ENCODE measurements around the gene ZNF438.

Gene ZNF438

DNA sequence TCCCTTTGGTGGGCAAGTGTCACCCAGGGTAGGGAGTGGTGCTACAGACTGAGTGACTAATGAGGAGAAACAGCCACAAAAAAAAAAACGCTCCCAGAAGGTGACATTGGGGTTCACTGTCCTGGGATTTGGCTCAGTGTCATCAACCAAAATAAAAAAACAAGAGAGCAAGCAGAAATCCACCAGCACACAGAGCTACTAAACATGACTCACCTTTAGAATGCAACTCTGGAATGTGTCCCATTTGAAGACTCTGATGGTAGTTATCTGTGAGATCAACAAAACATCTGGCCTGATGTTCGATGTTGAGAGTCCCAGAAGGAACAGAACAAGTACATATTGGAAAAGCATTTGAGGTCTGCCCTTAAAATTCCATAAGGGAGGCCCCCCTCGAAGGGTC, 201.8 kb downstream of the ZNF438 start:
- DNase-seq (ENCODE audit: low read depth in 2 of 3, low spot score in 2 of 3) = no peak

DNA sequence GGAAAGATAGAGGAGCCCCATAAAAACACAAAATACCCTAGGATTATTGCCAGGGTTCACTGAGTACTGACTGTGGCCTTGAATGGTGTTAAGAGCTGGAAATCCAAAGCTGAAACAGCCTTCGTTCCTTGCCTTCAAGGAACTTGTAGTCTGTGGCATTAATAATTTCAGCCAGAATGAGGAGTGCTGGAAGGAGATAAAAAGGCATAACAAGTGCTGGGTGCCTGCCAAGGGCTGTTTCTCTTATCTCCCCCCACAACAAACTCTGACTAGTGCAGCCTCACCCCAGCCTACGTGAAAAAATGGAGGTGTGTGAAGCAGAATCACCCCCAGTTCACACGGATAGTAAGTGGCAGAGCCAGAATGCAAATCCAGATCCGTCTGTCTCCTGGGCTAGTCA, 203.0 kb downstream of the ZNF438 start:
- no peak for DNase-seq (ENCODE audit: low read depth in 2 of 3, low spot score in 2 of 3)

DNA sequence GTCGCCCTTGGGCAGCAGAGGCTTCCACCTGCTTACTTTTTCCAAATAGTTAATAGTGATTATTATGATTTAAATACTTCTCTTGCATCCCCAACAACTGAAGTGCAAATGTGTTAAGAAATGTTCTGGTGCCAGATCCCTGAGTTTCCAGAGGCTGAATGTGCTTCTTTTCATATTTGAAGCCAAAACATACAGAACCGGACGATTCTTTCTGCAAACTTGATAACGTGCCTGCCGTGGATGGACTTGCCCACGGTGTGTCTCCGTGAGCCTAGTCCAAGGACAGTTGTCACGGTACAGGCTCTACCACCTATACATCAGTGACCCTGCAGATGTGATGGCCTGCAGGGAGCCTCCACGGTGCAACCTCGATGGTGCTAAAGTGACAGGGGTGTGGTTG, 203.5 kb downstream of the ZNF438 start:
- no peak for DNase-seq (ENCODE audit: low read depth in 2 of 3, low spot score in 2 of 3)

DNA sequence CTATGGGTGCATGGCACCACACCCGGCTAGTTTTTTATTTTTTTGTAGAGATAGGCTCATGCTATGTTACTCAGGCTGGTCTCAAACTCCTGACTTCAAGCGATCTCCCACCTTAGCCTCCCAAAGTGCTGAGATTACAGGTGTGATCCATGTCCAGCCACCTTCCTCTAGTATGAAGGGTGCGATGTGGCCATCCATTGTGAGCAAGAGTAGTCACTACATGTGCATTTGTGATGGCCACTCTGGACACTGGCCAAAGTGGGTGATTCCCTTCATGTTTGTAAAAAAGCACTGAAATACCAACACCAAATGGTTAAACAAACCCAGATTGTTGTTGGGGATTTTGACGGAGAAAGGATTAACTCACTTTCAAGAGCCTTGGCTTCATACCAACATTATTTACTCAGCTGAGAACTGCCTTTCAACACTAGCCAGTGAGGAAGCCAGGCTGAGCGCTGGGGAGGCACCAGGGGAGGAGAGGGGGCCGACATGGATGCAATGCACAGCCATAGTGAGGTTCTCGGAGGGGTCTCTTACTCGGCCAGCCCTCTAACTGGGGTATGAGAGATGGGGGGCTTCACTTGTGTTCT, 204.0 kb downstream of the ZNF438 start:
- no peak for DNase-seq (ENCODE audit: low read depth in 2 of 3, low spot score in 2 of 3)

DNA sequence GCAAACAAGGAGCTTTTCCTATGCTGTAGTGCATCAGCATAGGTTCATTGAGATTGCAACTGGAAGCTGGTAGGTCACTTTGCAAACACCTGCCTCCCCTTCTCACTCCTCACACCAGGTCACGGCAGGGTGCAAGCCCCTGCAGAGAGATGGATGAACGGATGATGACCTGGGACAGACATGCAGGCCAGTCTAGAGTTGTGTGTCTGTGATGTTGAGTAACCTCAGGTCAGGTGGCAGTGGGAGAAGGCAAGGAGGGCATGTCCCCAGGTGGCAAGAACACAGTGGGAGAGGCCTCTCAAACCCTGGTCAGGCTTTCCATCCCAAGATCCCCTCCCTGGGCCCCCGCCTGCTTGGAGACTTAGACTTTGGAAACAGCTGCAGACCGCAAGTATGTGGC, 205.0 kb downstream of the ZNF438 start:
- DNase-seq (ENCODE audit: low read depth in 2 of 3, low spot score in 2 of 3) = no peak

DNA sequence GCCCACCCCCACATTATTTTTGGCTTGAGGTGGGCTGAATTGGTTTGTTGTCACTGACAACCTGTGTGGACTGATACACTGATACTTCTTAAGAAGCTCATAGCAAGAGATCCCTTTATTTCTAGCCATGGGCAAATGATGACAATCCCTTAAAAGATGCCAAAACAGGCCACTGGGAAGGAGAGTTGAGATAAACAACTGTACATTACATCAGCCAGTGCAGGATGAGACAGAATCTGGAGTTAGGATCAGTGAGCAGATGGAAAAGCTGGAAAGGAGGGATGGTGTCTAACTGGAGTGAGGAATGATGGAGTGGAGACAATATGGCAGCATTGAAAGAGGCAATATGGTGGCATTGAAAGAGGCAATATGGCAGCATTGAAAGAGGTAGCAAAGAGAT, 206.2 kb downstream of the ZNF438 start:
- DNase-seq (ENCODE audit: low read depth in 2 of 3, low spot score in 2 of 3) = no peak

DNA sequence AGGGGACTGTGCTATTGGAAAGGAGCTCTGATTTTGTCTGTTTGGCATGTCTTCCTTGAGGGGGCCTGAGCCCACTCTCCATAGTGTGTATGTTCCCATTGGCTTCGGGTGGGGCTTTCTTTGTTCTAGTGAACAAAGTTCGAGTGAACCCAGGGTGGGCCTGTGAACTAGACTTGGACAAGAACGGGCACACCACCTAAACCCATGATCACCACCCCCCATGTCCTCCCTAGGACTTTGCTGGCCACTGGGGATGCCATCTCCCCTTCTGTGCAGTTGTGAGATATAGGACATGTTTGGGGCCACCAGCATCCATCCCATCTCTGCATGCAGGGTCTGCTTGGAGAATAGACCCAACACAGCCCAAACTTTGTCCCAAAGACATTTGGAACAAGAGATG, 206.6 kb downstream of the ZNF438 start:
- DNase-seq (ENCODE audit: low read depth in 2 of 3, low spot score in 2 of 3) = no peak

DNA sequence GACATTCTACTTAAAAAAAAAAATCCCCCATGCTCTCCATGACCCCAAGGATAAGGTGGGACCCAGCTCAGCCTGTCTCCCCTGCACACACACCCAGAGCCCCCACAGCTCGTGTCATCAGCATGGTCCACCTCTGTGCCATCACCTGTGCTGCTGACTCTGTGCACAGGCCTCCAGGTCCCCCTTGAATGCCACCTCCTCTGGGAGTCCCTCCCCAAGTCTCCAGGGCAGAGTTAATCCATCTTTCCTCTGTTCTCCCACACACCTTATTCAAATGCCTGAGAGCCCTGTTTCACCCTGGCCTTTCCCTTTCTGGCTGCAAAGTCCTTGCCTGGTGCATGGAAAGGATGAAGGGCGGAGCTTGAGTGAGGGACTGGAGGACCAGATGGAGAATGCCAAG, 208.0 kb downstream of the ZNF438 start:
- DNase-seq (ENCODE audit: low read depth in 2 of 3, low spot score in 2 of 3) = no peak

DNA sequence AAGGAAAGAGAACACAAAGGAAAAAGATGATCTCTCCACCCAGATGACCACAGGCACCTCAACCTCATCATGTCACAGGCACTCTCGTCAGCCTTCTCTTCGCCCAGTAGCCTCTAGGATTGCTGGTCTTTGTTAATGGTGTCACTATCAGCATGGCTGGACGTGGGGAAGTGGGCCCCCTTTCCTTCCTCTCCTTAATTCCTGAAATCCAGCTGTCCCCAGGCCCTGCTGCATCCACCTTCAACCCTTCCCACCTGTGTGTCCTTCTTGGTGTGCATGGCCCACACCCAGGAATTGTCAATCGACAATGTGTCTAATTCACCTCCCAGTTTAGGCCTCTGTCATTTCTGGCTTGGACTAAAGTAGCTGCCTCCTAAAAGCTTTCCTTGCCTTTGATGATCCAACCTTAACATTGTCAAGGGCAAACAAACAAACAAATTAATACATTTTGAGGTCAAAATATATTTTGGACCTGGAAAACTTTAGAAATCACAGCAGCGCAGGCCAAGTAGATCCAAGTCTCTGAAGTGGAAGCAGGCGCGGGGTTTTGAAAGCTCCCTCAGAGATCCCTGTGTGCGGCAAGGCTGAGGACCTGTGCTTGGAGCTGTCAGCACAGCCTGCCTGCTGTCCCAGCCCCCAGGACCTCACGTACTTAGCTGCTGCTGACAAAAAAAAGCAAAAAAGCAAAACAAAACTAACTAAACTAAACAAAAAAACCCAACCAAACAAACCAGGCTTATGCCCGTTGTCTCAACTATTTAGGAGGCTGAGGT, 208.8 kb downstream of the ZNF438 start:
- no peak for DNase-seq (ENCODE audit: low read depth in 2 of 3, low spot score in 2 of 3)

DNA sequence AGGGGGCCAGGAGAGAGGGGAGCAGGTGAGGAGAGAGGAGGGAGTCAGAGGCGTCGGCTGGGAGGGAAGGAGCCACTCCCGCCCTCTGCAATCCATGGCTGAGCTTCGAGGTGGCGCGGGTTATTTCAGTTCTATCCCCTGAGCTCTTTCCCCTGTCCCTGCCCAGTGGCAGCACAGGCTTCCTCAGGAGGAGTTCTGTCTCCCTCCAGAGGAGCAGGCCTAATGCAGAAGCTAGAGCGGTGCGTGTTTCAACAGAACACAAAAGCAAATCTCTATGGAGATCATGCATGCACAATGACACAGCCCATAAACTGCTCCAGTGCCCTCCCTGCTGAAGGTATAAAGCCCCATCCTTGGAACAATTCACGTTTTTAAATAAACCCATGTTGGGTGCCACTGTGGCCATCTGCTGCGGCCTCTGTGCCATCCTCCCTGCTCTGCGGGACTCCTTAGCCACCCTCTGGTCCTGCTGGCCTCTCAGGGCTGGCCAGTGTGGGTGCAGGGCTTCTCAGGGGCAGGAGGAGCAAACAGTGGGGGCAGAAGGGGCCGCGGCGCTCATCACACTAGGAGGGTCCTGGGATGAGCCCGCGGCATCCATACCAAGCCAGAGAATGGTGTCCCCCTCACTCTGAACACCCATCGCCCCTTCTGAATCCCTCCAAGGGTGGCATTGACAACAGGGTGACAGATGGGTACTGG, 209.5 kb downstream of the ZNF438 start:
- no peak for DNase-seq (ENCODE audit: low read depth in 2 of 3, low spot score in 2 of 3)

DNA sequence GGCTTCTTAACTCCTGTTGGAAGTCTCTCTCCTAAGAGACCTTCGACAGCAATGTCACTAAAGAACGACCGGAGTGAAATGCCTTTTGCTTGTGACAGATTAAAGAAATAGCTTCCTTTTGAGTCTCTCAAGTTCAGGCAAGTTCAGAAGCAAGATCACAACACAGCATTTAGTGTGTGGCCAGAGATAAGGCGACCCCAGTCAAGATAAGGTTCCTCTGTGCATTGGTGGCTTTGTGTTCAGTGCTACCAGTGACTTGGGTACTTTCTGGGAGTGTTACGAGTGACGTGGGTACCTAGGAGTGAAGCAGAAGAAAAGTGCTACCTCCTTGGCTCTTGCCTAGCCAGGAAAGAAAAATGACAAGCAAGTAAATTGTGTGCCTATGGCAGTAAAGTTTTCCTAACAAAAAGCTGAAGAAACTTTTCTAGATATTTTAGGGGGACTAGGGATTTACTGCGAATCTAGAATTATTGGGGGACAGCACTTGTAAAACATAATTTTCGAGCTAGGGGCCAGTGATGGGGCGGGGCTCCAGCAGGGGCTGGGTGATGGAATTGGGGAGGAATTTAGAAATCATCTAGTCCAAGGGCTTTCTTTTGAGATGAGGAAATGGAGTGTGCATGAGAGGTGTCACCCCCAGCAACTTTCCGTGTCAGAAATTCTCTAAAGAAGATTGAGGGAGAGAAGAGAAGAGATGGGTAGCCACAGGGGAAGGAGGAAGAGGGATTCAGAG, 210.2 kb downstream of the ZNF438 start:
- DNase-seq (ENCODE audit: low read depth in 2 of 3, low spot score in 2 of 3) = no peak

DNA sequence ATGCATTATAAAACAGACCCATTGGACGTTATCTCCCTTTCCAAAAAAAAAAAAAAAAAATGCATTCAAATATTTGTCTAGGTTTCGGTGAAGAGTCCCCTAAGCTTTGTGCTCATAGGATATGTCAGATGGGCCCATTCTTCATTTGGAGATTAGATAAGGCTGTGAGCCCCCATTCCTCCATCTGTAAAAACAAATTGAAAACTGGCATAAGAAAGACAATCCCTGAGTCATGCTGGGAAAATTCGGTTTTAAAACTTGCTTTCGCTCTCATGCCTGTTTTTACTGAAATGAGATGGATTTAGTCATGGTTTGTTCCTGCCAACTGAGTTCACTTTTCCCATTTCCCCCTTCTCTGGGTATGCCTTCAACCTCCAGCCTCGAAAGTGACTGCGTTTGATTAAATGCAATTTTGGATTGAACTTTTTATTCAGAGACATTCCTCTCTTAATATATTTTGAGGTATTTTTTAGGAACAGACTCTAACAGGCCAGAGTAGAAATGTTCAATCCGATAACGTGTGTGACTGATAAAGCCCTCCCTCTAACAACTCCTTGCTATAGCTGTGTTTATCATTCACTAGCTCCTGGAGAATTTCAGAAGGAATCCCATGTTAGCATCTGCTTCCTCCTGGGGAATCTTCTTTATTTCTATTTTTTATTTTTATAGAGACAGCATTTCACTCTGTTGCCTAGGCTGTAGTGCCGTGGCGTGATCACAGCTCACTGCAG, 211.2 kb downstream of the ZNF438 start:
- no peak for DNase-seq (ENCODE audit: low read depth in 2 of 3, low spot score in 2 of 3)

DNA sequence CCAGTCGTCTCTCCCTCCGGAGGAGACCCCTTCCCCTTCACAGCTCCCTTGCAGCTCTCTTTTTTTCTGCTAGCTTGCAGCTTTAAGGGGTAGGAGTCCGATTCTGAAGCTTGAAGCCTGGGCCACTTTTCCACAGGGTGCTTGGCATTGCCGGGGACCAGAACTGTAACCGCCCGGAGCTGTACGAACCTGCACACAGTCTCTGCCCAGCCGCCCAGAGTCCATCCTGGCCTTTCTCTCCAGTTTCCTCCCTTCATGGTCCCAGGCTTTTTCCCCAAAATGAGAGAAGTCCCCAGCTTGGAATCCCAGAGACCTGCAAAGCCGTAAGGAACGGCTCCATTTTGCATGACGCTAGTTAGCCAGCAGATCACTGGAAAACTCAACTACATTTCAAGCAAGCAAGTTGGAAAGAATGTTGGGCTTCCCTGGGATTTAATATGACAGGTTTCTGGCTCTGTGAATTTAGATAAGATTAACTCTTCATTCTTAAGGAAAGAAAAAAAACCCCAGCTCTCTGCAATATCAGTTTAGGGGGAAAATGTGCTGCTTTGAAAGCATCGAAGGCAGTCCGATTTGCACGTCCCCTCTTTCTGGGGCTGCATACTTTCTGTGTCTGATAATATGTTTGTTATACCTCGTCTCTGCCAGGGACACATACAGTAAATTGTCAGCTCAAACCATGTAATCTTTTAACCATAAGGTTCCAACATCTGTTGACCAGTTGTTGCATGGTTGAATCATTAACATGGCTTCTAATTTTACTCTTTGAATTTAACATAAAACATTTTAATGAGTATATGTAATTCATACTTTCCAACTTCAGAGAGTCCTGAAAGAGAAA, 212.1 kb downstream of the ZNF438 start:
- DNase-seq (ENCODE audit: low read depth in 2 of 3, low spot score in 2 of 3) = no peak

DNA sequence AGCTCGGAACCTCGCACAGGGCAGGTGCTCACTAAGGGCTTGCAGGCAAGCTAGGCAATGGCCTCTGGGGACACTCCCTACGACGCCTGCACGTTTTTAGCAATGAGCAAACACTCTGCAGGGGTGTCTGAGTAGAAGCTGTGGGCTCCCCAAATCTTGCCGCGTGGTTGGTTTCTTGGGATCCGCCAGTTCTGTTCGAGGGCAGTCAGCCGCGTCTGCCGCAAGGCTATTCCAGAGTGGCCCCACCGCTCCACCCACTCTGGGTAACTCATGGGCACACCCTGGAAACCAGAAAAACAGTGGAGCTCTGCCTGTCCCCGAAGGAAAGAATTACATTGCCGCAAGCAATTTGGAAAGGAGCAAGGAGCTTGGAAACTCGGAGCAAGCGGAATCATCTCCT, 212.8 kb downstream of the ZNF438 start:
- no peak for DNase-seq (ENCODE audit: low read depth in 2 of 3, low spot score in 2 of 3)

DNA sequence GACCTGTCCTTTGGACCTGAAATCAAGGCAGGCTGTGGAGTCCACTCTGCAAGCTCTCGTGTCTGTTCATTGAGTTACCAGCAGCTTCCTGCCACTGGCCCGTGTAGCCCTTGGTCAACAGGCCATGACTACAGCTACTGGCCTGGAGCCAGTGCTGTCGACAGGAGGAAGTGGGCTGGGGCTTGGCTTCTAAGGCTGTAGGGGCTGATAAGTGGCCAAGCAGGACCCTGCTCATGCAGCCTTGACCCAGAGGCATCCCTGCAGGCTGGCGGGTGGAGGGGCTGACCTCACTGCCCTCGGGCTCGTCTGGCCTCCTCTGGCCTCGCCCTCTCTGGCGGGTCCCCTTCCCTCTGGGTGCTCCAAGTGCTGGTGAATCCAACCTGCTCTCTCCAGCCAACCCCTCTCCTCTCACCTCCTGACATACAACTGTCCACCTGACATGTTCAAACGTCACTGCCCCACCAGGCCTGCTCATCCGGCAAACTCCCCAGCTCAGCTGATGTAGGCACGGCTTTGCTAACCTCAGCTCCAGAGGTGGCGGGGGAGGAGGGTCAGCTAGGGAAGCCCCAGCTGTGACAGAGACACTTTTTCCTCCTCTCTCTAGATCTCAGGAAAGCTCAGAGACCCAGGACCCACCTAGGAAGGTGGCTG, 213.5 kb downstream of the ZNF438 start:
- DNase-seq (ENCODE audit: low read depth in 2 of 3, low spot score in 2 of 3) = no peak

DNA sequence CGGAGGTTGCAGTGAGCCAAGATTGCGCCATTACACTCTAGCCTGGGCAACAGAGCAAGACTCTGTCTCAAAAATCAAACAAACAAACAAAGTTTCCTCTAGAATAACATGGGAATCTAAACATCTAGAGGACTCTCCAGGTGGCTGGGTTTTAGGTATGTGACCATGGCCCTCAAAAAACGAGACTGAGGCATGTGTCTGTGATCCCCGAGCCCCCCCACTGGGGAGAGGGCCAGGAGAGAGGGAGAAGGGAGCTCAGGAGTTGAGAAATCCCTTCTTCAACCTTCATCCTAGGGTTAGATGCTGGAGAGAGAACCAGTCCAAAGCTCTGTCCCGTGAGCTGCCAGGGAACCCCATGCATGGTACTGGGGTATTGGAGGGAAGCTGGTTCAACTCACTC, 214.1 kb downstream of the ZNF438 start:
- DNase-seq (ENCODE audit: low read depth in 2 of 3, low spot score in 2 of 3) = no peak

DNA sequence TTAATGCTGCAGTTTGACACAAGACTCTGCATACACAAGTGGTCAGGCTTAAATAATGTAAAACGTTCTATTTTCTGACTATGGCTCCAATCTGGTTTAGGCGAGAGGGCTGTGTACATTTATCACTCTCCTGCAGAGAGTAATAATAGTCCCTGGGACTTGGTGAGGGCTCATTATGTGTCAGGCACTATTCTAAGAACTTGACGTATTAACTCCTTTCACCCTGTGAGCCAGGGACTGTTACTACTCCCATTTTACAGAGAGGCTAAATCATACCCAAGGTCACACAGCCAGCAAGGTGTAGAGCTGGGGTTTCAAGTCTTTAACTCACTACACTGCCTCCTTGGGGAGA, 214.9 kb downstream of the ZNF438 start:
- DNase-seq (ENCODE audit: low read depth in 2 of 3, low spot score in 2 of 3) = no peak

DNA sequence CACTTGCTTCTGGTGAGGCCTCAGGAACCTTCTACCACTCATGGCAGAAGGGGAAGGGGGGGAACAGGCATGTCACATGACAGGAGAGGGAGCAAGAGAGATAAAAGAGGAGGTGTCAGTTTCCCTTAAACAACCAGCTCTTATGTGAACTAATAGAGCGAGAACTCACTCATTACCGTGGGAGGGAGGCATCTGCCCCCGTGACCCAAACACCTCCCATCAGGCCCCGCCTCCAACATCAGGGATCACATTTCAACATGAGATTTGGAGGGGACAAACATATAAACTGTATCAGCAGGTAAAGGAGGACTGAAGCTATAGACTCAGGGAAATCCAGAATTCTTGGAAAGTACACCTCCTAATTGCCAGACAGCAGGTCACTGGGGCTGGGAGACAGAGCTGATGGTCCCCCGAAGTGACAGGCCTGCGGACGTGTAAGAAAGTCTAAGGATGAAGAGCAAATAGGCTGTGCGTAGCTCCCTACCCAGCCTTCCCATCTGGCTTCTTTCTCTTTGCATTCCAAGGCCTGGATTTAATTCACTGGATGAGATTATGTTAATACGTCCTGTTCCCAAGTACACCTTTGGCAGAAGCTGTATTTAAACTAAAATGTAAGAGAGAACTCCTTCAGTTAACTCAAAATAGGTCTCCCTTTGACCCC, 215.4 kb downstream of the ZNF438 start:
- no peak for DNase-seq (ENCODE audit: low read depth in 2 of 3, low spot score in 2 of 3)

DNA sequence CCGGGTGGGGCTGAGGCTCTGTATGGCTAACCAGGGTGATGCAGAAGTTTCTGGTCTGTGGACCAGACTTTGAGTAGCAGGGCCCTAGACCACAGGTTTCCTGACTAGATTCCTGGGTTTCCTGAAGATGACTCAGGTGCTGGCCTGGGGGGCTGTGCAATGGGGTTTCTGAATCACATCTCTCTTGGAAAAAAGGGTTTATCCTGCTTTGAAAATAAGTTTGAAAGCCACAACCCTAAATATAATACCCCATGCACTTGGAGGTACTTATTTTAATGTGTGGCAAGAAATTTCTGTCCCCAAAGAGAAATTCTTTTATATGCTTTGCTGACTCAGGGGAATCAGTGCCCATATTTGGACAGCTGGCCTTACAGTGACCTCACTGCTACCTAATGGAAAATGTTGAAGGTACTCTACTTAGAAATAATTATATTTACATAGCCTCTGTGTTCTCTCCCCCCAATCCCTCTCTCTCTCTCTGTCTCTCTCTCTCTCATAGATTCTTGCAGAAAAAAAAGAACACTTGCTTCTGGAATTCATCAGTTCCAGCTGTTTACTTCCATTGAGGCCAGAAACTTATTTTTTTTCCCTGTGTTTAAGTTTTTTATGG, 217.7 kb downstream of the ZNF438 start:
- DNase-seq (ENCODE audit: low read depth in 2 of 3, low spot score in 2 of 3) = no peak
